Large intestine (tissue), 3 donors: ENCODE data around the gene HIPK4. TPM values are rescaled to one million over a fixed set of nuclear protein-coding genes. Genes with fewer than 3 reads are reported as not detected.
"Not testable (repeated sequence)": the region's sequence is repeated elsewhere in the genome, so short reads cannot be mapped to it uniquely, and the experiment has no call there.

Experiments
- DNase-seq, 2 donors: peaks; one replicate each; pipeline versions ENCODE4 v3.0.0 to v3.0.0-alpha.2; 2013
- H3K27ac ChIP-seq: one replicate; pipeline ENCODE4 v1.5.1; 2013; ENCODE audit warnings: low read length
- H3K27me3 ChIP-seq: 2 replicates; pipeline ENCODE4 v1.6.1; 2013; ENCODE audit warnings: low read length; ENCODE audit not compliant: control insufficient read depth, insufficient read depth
- H3K36me3 ChIP-seq: 2 replicates; pipeline ENCODE4 v1.6.1; 2013; ENCODE audit warnings: low read length; ENCODE audit not compliant: control insufficient read depth, insufficient read depth
- H3K4me1 ChIP-seq: one replicate; pipeline ENCODE4 v1.6.1; 2013; ENCODE audit warnings: low read length; ENCODE audit not compliant: control insufficient read depth, insufficient read depth
- H3K4me3 ChIP-seq: one replicate; pipeline ENCODE4 v1.5.1; 2013; ENCODE audit warnings: low read length
- H3K9me3 ChIP-seq: one replicate; pipeline ENCODE4 v1.6.1; 2013; ENCODE audit warnings: mild to moderate bottlenecking, low read depth, low read length, moderate library complexity; ENCODE audit not compliant: control insufficient read depth
- WGBS: methylation state at CpG from one replicate; pipeline ENCODE4 v1.1.5; 2013; ENCODE audit warnings: low lambda C conversion rate; ENCODE audit not compliant: insufficient coverage; 5-methylcytosine and 5-hydroxymethylcytosine counted together
- polyA plus RNA-seq: library from polyadenylated mRNA; unstranded; fragments of 120-200 nt; gene quantifications from one replicate; pipeline ENCODE4 v1.2.1, GENCODE V29; 2013

The HIPK4 gene
- polyA plus RNA-seq, 1 donor: 0.10 TPM

- Histone ChIP-seq H3K36me3 (peaks cover 4% of the 10 kb centered on the region), H3K9me3 (no peaks in the 10 kb centered on the region), H3K27me3 (no peaks in the 10 kb centered on the region), H3K4me1 (peaks cover 24% of the 10 kb centered on the region), H3K27ac (peak overlapping the region; percentile 71), H3K4me3 (no peak overlapping the region)
- WGBS: no CpG with 5 or more reads among the region's 4 CpGs
- no peak for DNase-seq
These were observed 27.6 kb upstream of the HIPK4 start for GRCh38 chr19:40417643-40417981.

- peaks cover 26% of the 10 kb centered on the region for H3K4me1 ChIP-seq
These were observed 27.1 kb upstream of the HIPK4 start for GRCh38 chr19:40416918-40417642.

GRCh38 chr19:40415768-40416167 lies 25.8 kb upstream of the HIPK4 start:
- H3K27ac ChIP-seq: no peak overlapping the region
- no peaks in the 10 kb centered on the region for H3K27me3 ChIP-seq
- H3K4me3 ChIP-seq: no peak overlapping the region
- H3K9me3 ChIP-seq: no peaks in the 10 kb centered on the region
- DNase-seq: no peak
- WGBS: 67% methylated on average over 1 of the region's 2 CpGs
- H3K4me1 ChIP-seq: peaks cover 29% of the 10 kb centered on the region
- no peaks in the 10 kb centered on the region for H3K36me3 ChIP-seq

More at GRCh38 chr19:40416918-40417642, 27.1 kb upstream of the HIPK4 start:
- peak; percentile 42 to 61 for DNase-seq
- Histone ChIP-seq H3K4me3 (no peak overlapping the region), H3K9me3 (no peaks in the 10 kb centered on the region), H3K36me3 (no peaks in the 10 kb centered on the region), H3K27ac (peak overlapping the region; percentile 71), H3K27me3 (no peaks in the 10 kb centered on the region)
- WGBS: 24% methylated on average over 2 of the region's 16 CpGs

- Histone ChIP-seq H3K9me3 (no peaks in the 10 kb centered on the region), H3K27me3 (no peaks in the 10 kb centered on the region), H3K4me3 (no peak overlapping the region), H3K36me3 (no peaks in the 10 kb centered on the region), H3K27ac (no peak overlapping the region), H3K4me1 (peaks cover 29% of the 10 kb centered on the region)
- DNase-seq: no peak
- no CpG with 5 or more reads among the region's 21 CpGs for WGBS
These were observed 24.9 kb upstream of the HIPK4 start for GRCh38 chr19:40414542-40415535.

- H3K4me3 ChIP-seq: no peak within 1 kb of the TSS
- no peak within 1 kb of the TSS for H3K27ac ChIP-seq
- no peaks in the 10 kb centered on the region for H3K27me3 ChIP-seq
- WGBS: no CpG with 5 or more reads among the region's 18 CpGs
- no peak for DNase-seq
- no peaks in the 10 kb centered on the region for H3K9me3 ChIP-seq
- H3K4me1 ChIP-seq: peaks cover 29% of the 10 kb centered on the region
- no peaks in the 10 kb centered on the region for H3K36me3 ChIP-seq
These were observed 23.4 kb upstream of the HIPK4 start, which contains the start of gene PRX for GRCh38 chr19:40413291-40413845. Gene PRX, minus strand, starts transcription at chr19:40413378. Its CDS starts 5,446 bp downstream, at chr19:40407932.

- DNase-seq: no peak
These were observed 22.9 kb upstream of the HIPK4 start for GRCh38 chr19:40412866-40413265.

GRCh38 chr19:40411958-40412499 lies 22.0 kb upstream of the HIPK4 start:
- H3K27me3 ChIP-seq: no peaks in the 10 kb centered on the region
- H3K36me3 ChIP-seq: no peaks in the 10 kb centered on the region
- WGBS: no CpG with 5 or more reads among the region's 8 CpGs
- peaks cover 23% of the 10 kb centered on the region for H3K4me1 ChIP-seq
- H3K9me3 ChIP-seq: no peaks in the 10 kb centered on the region
- H3K4me3 ChIP-seq: no peak overlapping the region
- H3K27ac ChIP-seq: no peak overlapping the region
- DNase-seq: no peak

More at GRCh38 chr19:40412866-40413265, 22.9 kb upstream of the HIPK4 start:
- Histone ChIP-seq H3K27ac (no peak overlapping the region), H3K36me3 (no peaks in the 10 kb centered on the region), H3K27me3 (no peaks in the 10 kb centered on the region), H3K4me1 (peaks cover 29% of the 10 kb centered on the region), H3K4me3 (no peak overlapping the region), H3K9me3 (no peaks in the 10 kb centered on the region)
- no CpG with 5 or more reads among the region's 4 CpGs for WGBS

GRCh38 chr19:40411125-40411842 lies 21.3 kb upstream of the HIPK4 start:
- H3K36me3 ChIP-seq: no peaks in the 10 kb centered on the region
- WGBS: no CpG with 5 or more reads among the region's 16 CpGs

GRCh38 chr19:40410030-40410389 lies 20.0 kb upstream of the HIPK4 start:
- WGBS: no CpG with 5 or more reads among the region's 9 CpGs
- peaks cover 13% of the 10 kb centered on the region for H3K4me1 ChIP-seq
- H3K27me3 ChIP-seq: no peaks in the 10 kb centered on the region
- DNase-seq: no peak
- H3K4me3 ChIP-seq: no peak overlapping the region
- no peak overlapping the region for H3K27ac ChIP-seq
- no peaks in the 10 kb centered on the region for H3K36me3 ChIP-seq
- H3K9me3 ChIP-seq: no peaks in the 10 kb centered on the region

More at GRCh38 chr19:40411125-40411842, 21.3 kb upstream of the HIPK4 start:
- H3K27ac ChIP-seq: no peak overlapping the region
- DNase-seq: no peak
- peaks cover 18% of the 10 kb centered on the region for H3K4me1 ChIP-seq
- H3K9me3 ChIP-seq: no peaks in the 10 kb centered on the region
- H3K27me3 ChIP-seq: no peaks in the 10 kb centered on the region
- no peak overlapping the region for H3K4me3 ChIP-seq

- not testable (repeated sequence) for H3K27me3 ChIP-seq, H3K9me3 ChIP-seq, DNase-seq, H3K4me3 ChIP-seq, H3K36me3 ChIP-seq, H3K27ac ChIP-seq
- no CpG with 5 or more reads among the region's 8 CpGs for WGBS
- H3K4me1 ChIP-seq: peaks cover 13% of the 10 kb centered on the region
These were observed 18.6 kb upstream of the HIPK4 start for GRCh38 chr19:40408598-40408925.
